ENCODE results near the gene TP63.

Gene TP63

GRCh38 chr3:189927975-189928895, 297.0 kb downstream of the TP63 start:
- DNase-seq (ENCODE audit: low read depth) = no peak

- no peak for DNase-seq (ENCODE audit: low read depth)
Observed at GRCh38 chr3:189936201-189936945, 305.2 kb downstream of the TP63 start.

GRCh38 chr3:189937302-189938127, 306.3 kb downstream of the TP63 start:
- no peak for DNase-seq (ENCODE audit: low read depth)

GRCh38 chr3:189941125-189941524, 309.9 kb downstream of the TP63 start:
- no peak for DNase-seq (ENCODE audit: low read depth)

GRCh38 chr3:189941679-189942078, 310.5 kb downstream of the TP63 start:
- DNase-seq (ENCODE audit: low read depth) = no peak

- no peak for DNase-seq (ENCODE audit: low read depth)
Observed at GRCh38 chr3:189942948-189943347, 311.8 kb downstream of the TP63 start.

GRCh38 chr3:189944285-189945145, 313.3 kb downstream of the TP63 start:
- no peak for DNase-seq (ENCODE audit: low read depth)

GRCh38 chr3:189945935-189946709, 314.9 kb downstream of the TP63 start:
- no peak for DNase-seq (ENCODE audit: low read depth)
